ENCODE results near the gene WASHC4.

The WASHC4 gene

GRCh38 chr12:105120551-105120950 lies 13.0 kb downstream of the WASHC4 start:
- Histone ChIP-seq H3K27ac (ENCODE audit: insufficient read depth in 1 of 2, low read depth in 1 of 2, low read length in 2 of 2, poor library complexity in 1 of 2, severe bottlenecking in 2 of 2) (no peak overlapping the region), H3K4me3 (ENCODE audit: control insufficient read depth in 1 of 7, extremely low read depth in 1 of 7, insufficient read depth in 4 of 7, low read depth in 2 of 7, low read length in 6 of 7) (no peak overlapping the region), H3K27me3 (replicated peaks in 2 of 5; ENCODE audit: control insufficient read depth in 4 of 5, insufficient read depth in 5 of 5, low read length in 4 of 5) (no peaks in the 10 kb centered on the region), H3K9me3 (ENCODE audit: control extremely low read depth in 1 of 5, control insufficient read depth in 4 of 5, insufficient read depth in 2 of 5, low read depth in 1 of 5, low read length in 4 of 5) (no peaks in the 10 kb centered on the region), H3K36me3 (ENCODE audit: control insufficient read depth in 4 of 4, insufficient read depth in 4 of 4, low read length in 3 of 4) (peaks cover 27 to 88% (median 58%) of the 10 kb centered on the region in 4 experiments), H3K4me1 (ENCODE audit: control extremely low read depth in 1 of 4, control insufficient read depth in 4 of 4, insufficient read depth in 4 of 4, low read length in 3 of 4) (no peaks in the 10 kb centered on the region)
- CTCF ChIA-PET = interaction anchor here (2.4 kb wide), 1 partner anchor 18 kb away, joined by 6 read pairs; no protein-coding TSS in a partner anchor
- no peak for DNase-seq
- POLR2A ChIA-PET = interaction anchor here (1.2 kb wide), 1 partner anchor 13 kb away, joined by 3 read pairs; the partner anchor contains the start of gene WASHC4
- WGBS (ENCODE audit: insufficient coverage) = no CpG with 5 or more reads among the region's 2 CpGs

- peaks cover 14 to 72% (median 44%) of the 10 kb centered on the region in 4 experiments for H3K36me3 ChIP-seq (ENCODE audit: control insufficient read depth in 4 of 4, insufficient read depth in 4 of 4, low read length in 3 of 4)
- CTCF ChIA-PET = interaction anchor here (1.0 to 2.8 kb wide), 3 partner anchors 10 to 16 kb away, joined by 3 to 6 read pairs (median 5); no protein-coding TSS in a partner anchor
- H3K4me1 ChIP-seq (ENCODE audit: control extremely low read depth in 1 of 4, control insufficient read depth in 4 of 4, insufficient read depth in 4 of 4, low read length in 3 of 4) = no peaks in the 10 kb centered on the region
- no peak overlapping the region for H3K27ac ChIP-seq (ENCODE audit: insufficient read depth in 1 of 2, low read depth in 1 of 2, low read length in 2 of 2, poor library complexity in 1 of 2, severe bottlenecking in 2 of 2)
- 100% methylated on average over 1 of the region's 2 CpGs for WGBS (ENCODE audit: insufficient coverage)
- no peaks in the 10 kb centered on the region for H3K27me3 ChIP-seq (replicated peaks in 2 of 5; ENCODE audit: control insufficient read depth in 4 of 5, insufficient read depth in 5 of 5, low read length in 4 of 5)
- peaks cover 0 to 3% (median 0%) of the 10 kb centered on the region in 5 experiments for H3K9me3 ChIP-seq (ENCODE audit: control extremely low read depth in 1 of 5, control insufficient read depth in 4 of 5, insufficient read depth in 2 of 5, low read depth in 1 of 5, low read length in 4 of 5)
- H3K4me3 ChIP-seq (ENCODE audit: control insufficient read depth in 1 of 7, extremely low read depth in 1 of 7, insufficient read depth in 4 of 7, low read depth in 2 of 7, low read length in 6 of 7) = no peak overlapping the region
- POLR2A ChIA-PET = no interaction called here
- no peak for DNase-seq
Observed at GRCh38 chr12:105138248-105138647, 30.7 kb downstream of the WASHC4 start.

- DNase-seq = no peak
- Histone ChIP-seq H3K4me3 (ENCODE audit: control insufficient read depth in 1 of 7, extremely low read depth in 1 of 7, insufficient read depth in 4 of 7, low read depth in 2 of 7, low read length in 6 of 7) (no peak overlapping the region), H3K36me3 (ENCODE audit: control insufficient read depth in 4 of 4, insufficient read depth in 4 of 4, low read length in 3 of 4) (peaks cover 11 to 70% (median 40%) of the 10 kb centered on the region in 4 experiments), H3K27me3 (replicated peaks in 2 of 5; ENCODE audit: control insufficient read depth in 4 of 5, insufficient read depth in 5 of 5, low read length in 4 of 5) (no peaks in the 10 kb centered on the region), H3K9me3 (ENCODE audit: control extremely low read depth in 1 of 5, control insufficient read depth in 4 of 5, insufficient read depth in 2 of 5, low read depth in 1 of 5, low read length in 4 of 5) (no peaks in the 10 kb centered on the region), H3K4me1 (ENCODE audit: control extremely low read depth in 1 of 4, control insufficient read depth in 4 of 4, insufficient read depth in 4 of 4, low read length in 3 of 4) (no peaks in the 10 kb centered on the region), H3K27ac (ENCODE audit: insufficient read depth in 1 of 2, low read depth in 1 of 2, low read length in 2 of 2, poor library complexity in 1 of 2, severe bottlenecking in 2 of 2) (no peak overlapping the region)
- WGBS (ENCODE audit: insufficient coverage) = 100% methylated on average over 4 of the region's 6 CpGs
- ChIA-PET POLR2A (interaction anchor here (0.7 kb wide), 1 partner anchor 72 kb away, joined by 3 read pairs; no protein-coding TSS in a partner anchor), CTCF (interaction anchor here (0.7 kb wide), 1 partner anchor 20 kb away, joined by 3 read pairs; no protein-coding TSS in a partner anchor)
Observed at GRCh38 chr12:105141320-105141922, 33.9 kb downstream of the WASHC4 start.

- H3K27ac ChIP-seq (ENCODE audit: insufficient read depth in 1 of 2, low read depth in 1 of 2, low read length in 2 of 2, poor library complexity in 1 of 2, severe bottlenecking in 2 of 2) = no peak overlapping the region
- ChIA-PET POLR2A (no interaction called here), CTCF (no interaction called here)
- no peaks in the 10 kb centered on the region for H3K9me3 ChIP-seq (ENCODE audit: control extremely low read depth in 1 of 5, control insufficient read depth in 4 of 5, insufficient read depth in 2 of 5, low read depth in 1 of 5, low read length in 4 of 5)
- no peak for DNase-seq
- no peaks in the 10 kb centered on the region for H3K27me3 ChIP-seq (replicated peaks in 2 of 5; ENCODE audit: control insufficient read depth in 4 of 5, insufficient read depth in 5 of 5, low read length in 4 of 5)
- no peak overlapping the region for H3K4me3 ChIP-seq (ENCODE audit: control insufficient read depth in 1 of 7, extremely low read depth in 1 of 7, insufficient read depth in 4 of 7, low read depth in 2 of 7, low read length in 6 of 7)
- 100% methylated on average over 1 of the region's 3 CpGs for WGBS (ENCODE audit: insufficient coverage)
- no peaks in the 10 kb centered on the region for H3K4me1 ChIP-seq (ENCODE audit: control extremely low read depth in 1 of 4, control insufficient read depth in 4 of 4, insufficient read depth in 4 of 4, low read length in 3 of 4)
- H3K36me3 ChIP-seq (ENCODE audit: control insufficient read depth in 4 of 4, insufficient read depth in 4 of 4, low read length in 3 of 4) = peaks cover 16 to 71% (median 41%) of the 10 kb centered on the region in 4 experiments
Observed at GRCh38 chr12:105142259-105142658, 34.7 kb downstream of the WASHC4 start.

GRCh38 chr12:105156260-105156659 lies 48.7 kb downstream of the WASHC4 start:
- H3K4me3 ChIP-seq (ENCODE audit: control insufficient read depth in 1 of 7, extremely low read depth in 1 of 7, insufficient read depth in 4 of 7, low read depth in 2 of 7, low read length in 6 of 7) = no peak overlapping the region
- peaks cover 17 to 75% (median 44%) of the 10 kb centered on the region in 4 experiments for H3K36me3 ChIP-seq (ENCODE audit: control insufficient read depth in 4 of 4, insufficient read depth in 4 of 4, low read length in 3 of 4)
- WGBS (ENCODE audit: insufficient coverage) = no CpG with 5 or more reads among the region's 2 CpGs
- no peaks in the 10 kb centered on the region for H3K27me3 ChIP-seq (replicated peaks in 2 of 5; ENCODE audit: control insufficient read depth in 4 of 5, insufficient read depth in 5 of 5, low read length in 4 of 5)
- no peaks in the 10 kb centered on the region for H3K4me1 ChIP-seq (ENCODE audit: control extremely low read depth in 1 of 4, control insufficient read depth in 4 of 4, insufficient read depth in 4 of 4, low read length in 3 of 4)
- ChIA-PET POLR2A (no interaction called here), CTCF (interaction anchor here (0.6 kb wide), 1 partner anchor 43 kb away, joined by 3 read pairs; no protein-coding TSS in a partner anchor)
- no peak for DNase-seq
- H3K9me3 ChIP-seq (ENCODE audit: control extremely low read depth in 1 of 5, control insufficient read depth in 4 of 5, insufficient read depth in 2 of 5, low read depth in 1 of 5, low read length in 4 of 5) = no peaks in the 10 kb centered on the region
- H3K27ac ChIP-seq (ENCODE audit: insufficient read depth in 1 of 2, low read depth in 1 of 2, low read length in 2 of 2, poor library complexity in 1 of 2, severe bottlenecking in 2 of 2) = no peak overlapping the region

- H3K36me3 ChIP-seq (ENCODE audit: control insufficient read depth in 4 of 4, insufficient read depth in 4 of 4, low read length in 3 of 4) = peaks cover 18 to 75% (median 43%) of the 10 kb centered on the region in 4 experiments
- CTCF ChIA-PET = no interaction called here
Observed at GRCh38 chr12:105157606-105158005, 50.1 kb downstream of the WASHC4 start.

GRCh38 chr12:105158876-105159275 lies 51.3 kb downstream of the WASHC4 start:
- no peak overlapping the region for H3K4me3 ChIP-seq (ENCODE audit: control insufficient read depth in 1 of 7, extremely low read depth in 1 of 7, insufficient read depth in 4 of 7, low read depth in 2 of 7, low read length in 6 of 7)
- CTCF ChIA-PET = interaction anchor here (1.1 kb wide), 1 partner anchor 29 kb away, joined by 4 read pairs; no protein-coding TSS in a partner anchor
- H3K4me1 ChIP-seq (ENCODE audit: control extremely low read depth in 1 of 4, control insufficient read depth in 4 of 4, insufficient read depth in 4 of 4, low read length in 3 of 4) = no peaks in the 10 kb centered on the region
- peaks cover 14 to 71% (median 48%) of the 10 kb centered on the region in 4 experiments for H3K36me3 ChIP-seq (ENCODE audit: control insufficient read depth in 4 of 4, insufficient read depth in 4 of 4, low read length in 3 of 4)
- POLR2A ChIA-PET = no interaction called here
- WGBS (ENCODE audit: insufficient coverage) = 83% methylated on average over 1 of the region's 2 CpGs
- H3K27ac ChIP-seq (ENCODE audit: insufficient read depth in 1 of 2, low read depth in 1 of 2, low read length in 2 of 2, poor library complexity in 1 of 2, severe bottlenecking in 2 of 2) = no peak overlapping the region
- no peaks in the 10 kb centered on the region for H3K27me3 ChIP-seq (replicated peaks in 2 of 5; ENCODE audit: control insufficient read depth in 4 of 5, insufficient read depth in 5 of 5, low read length in 4 of 5)
- no peaks in the 10 kb centered on the region for H3K9me3 ChIP-seq (ENCODE audit: control extremely low read depth in 1 of 5, control insufficient read depth in 4 of 5, insufficient read depth in 2 of 5, low read depth in 1 of 5, low read length in 4 of 5)
- no peak for DNase-seq

More at GRCh38 chr12:105157606-105158005, 50.1 kb downstream of the WASHC4 start:
- Histone ChIP-seq H3K4me3 (ENCODE audit: control insufficient read depth in 1 of 7, extremely low read depth in 1 of 7, insufficient read depth in 4 of 7, low read depth in 2 of 7, low read length in 6 of 7) (no peak overlapping the region), H3K27me3 (replicated peaks in 2 of 5; ENCODE audit: control insufficient read depth in 4 of 5, insufficient read depth in 5 of 5, low read length in 4 of 5) (no peaks in the 10 kb centered on the region), H3K9me3 (ENCODE audit: control extremely low read depth in 1 of 5, control insufficient read depth in 4 of 5, insufficient read depth in 2 of 5, low read depth in 1 of 5, low read length in 4 of 5) (no peaks in the 10 kb centered on the region), H3K4me1 (ENCODE audit: control extremely low read depth in 1 of 4, control insufficient read depth in 4 of 4, insufficient read depth in 4 of 4, low read length in 3 of 4) (no peaks in the 10 kb centered on the region), H3K27ac (ENCODE audit: insufficient read depth in 1 of 2, low read depth in 1 of 2, low read length in 2 of 2, poor library complexity in 1 of 2, severe bottlenecking in 2 of 2) (no peak overlapping the region)
- DNase-seq = no peak
- 100% methylated on average over 1 of the region's 3 CpGs for WGBS (ENCODE audit: insufficient coverage)
- POLR2A ChIA-PET = no interaction called here

Data from common myeloid progenitor, CD34-positive (primary cell).